SH-SY5Y (cell line): ENCODE data around the gene TAS1R2.

Source experiments
- GATA2 ChIP-seq: IDR thresholded peaks from 2 replicates; pipeline ENCODE4 v1.6.1; 2011; ENCODE audit warnings: mild to moderate bottlenecking, low read depth, low read length
- GATA3 ChIP-seq: IDR thresholded peaks from 2 replicates; pipeline ENCODE4 v1.6.1; 2011; ENCODE audit warnings: low read depth, mild to moderate bottlenecking, low read length, moderate library complexity

DNA sequence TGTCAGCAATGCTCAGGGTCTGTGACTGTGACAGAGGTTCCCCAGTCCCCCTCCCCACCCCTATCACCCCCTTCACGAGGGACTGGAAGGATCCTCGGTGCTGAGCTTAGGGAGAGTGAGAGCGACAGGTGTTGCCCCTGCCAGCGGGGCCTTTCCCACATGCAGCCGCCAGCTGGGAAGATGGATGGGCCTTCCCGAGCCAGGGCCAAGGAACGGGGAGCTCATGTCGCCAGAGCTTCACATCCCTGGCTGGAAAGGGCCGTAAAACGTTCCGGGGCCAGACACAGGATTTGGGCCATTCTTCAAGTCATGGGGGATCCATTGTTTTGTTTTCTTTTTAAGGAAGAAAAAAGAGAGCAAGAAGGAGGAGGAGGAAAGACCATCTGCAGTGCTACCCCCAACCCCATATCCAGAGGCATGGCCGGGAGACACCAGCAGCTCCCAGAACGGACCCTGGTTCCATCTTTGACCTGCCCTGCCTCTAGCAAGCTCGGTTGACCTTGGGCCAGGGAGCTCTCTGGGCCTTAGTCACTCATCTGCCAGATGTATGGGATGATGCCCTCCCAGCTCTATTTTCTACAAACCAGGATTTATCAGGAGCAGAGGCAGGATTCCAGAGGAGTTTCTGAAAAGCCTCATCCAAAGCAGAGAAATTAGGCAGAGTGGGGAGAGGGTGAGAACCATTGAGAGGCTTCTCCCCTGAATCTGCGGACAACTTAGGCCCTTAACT lies 54.1 kb downstream of the TAS1R2 start:
- TF ChIP-seq GATA2 = no peak
- TF ChIP-seq GATA3 = no peak
